Neural progenitor cell (in vitro differentiated cells): ENCODE data around the gene UQCRC2. TPM values are rescaled to one million over a fixed set of nuclear protein-coding genes. Genes with fewer than 3 reads are reported as not detected.

ENCODE experiments used
- DNase-seq: peaks from one replicate; pipeline ENCODE4 v3.0.0-alpha.2; 2016; ENCODE audit warnings: low spot score
- H2AFZ ChIP-seq: fragments of 200-600 bp; sonication (generic); replicated peaks from 2 replicates; pipeline ENCODE4 v1.6.1; 2016; ENCODE audit warnings: antibody characterized with exemption
- H3F3A ChIP-seq: fragments of 200-600 bp; sonication (generic); 2 replicates; pipeline ENCODE4 v1.6.1; 2016; ENCODE audit warnings: antibody characterized with exemption, low read depth
- H3K27ac ChIP-seq: fragments of 200-600 bp; sonication (generic); 2 replicates; pipeline ENCODE4 v1.5.1; 2016; ENCODE audit warnings: mild to moderate bottlenecking
- H3K27me3 ChIP-seq: fragments of 200-600 bp; sonication (generic); 2 replicates; pipeline ENCODE4 v1.6.1; 2016; ENCODE audit warnings: mild to moderate bottlenecking, moderate library complexity
- H3K36me3 ChIP-seq: fragments of 200-600 bp; sonication (generic); 2 replicates; pipeline ENCODE4 v1.5.1; 2016
- H3K4me1 ChIP-seq: fragments of 200-600 bp; sonication (generic); 2 replicates; pipeline ENCODE4 v1.6.1; 2016; ENCODE audit warnings: mixed run types
- H3K4me2 ChIP-seq: fragments of 200-600 bp; sonication (generic); 2 replicates; pipeline ENCODE4 v1.6.1; 2016
- H3K4me3 ChIP-seq: fragments of 200-600 bp; sonication (generic); 2 replicates; pipeline ENCODE4 v1.5.1; 2016
- H3K79me2 ChIP-seq: fragments of 200-600 bp; sonication (generic); 2 replicates; pipeline ENCODE4 v1.6.1; 2016; ENCODE audit warnings: low read depth
- H3K9ac ChIP-seq: fragments of 200-600 bp; sonication (generic); 2 replicates; pipeline ENCODE4 v1.6.1; 2016
- H3K9me3 ChIP-seq: fragments of 200-600 bp; sonication (generic); 2 replicates; pipeline ENCODE4 v1.5.1; 2016; ENCODE audit warnings: low read depth
- H4K20me1 ChIP-seq: fragments of 200-600 bp; sonication (generic); 2 replicates; pipeline ENCODE4 v1.6.1; 2016; ENCODE audit warnings: low read depth
- H3K27ac Mint-ChIP-seq: 3 replicates; pipeline ENCODE4 v1.8.0; 2021; ENCODE audit warnings: mixed read lengths
- H3K27me3 Mint-ChIP-seq: 2 replicates; pipeline ENCODE4 v1.8.0; 2022; ENCODE audit warnings: low read depth, mild to moderate bottlenecking, inconsistent platforms, moderate library complexity, mixed read lengths; ENCODE audit not compliant: insufficient read depth
- H3K36me3 Mint-ChIP-seq: 3 replicates; pipeline ENCODE4 v1.8.0; 2021; ENCODE audit warnings: mixed read lengths
- H3K4me1 Mint-ChIP-seq: 3 replicates; pipeline ENCODE4 v1.8.0; 2021; ENCODE audit warnings: mixed read lengths
- H3K4me3 Mint-ChIP-seq: 3 replicates; pipeline ENCODE4 v1.8.0; 2021; ENCODE audit warnings: mild to moderate bottlenecking, moderate library complexity, mixed read lengths
- H3K9me3 Mint-ChIP-seq: 3 replicates; pipeline ENCODE4 v1.8.0; 2020; ENCODE audit warnings: mixed read lengths
- EZH2 ChIP-seq: fragments of 200-600 bp; sonication (generic); IDR thresholded peaks from 2 replicates; pipeline ENCODE4 v1.6.1; 2017; ENCODE audit warnings: antibody characterized with exemption, mild to moderate bottlenecking, moderate library complexity
- EZH2phosphoT487 ChIP-seq: fragments of 200-600 bp; sonication (generic); IDR thresholded peaks from 2 replicates; pipeline ENCODE4 v1.6.1; 2017; ENCODE audit warnings: antibody characterized with exemption
- total RNA-seq: library from RNA; depleted of rRNA; stranded (reverse); fragments of >200 nt; gene quantifications from 2 replicates; pipeline ENCODE4 v1.2.3, GENCODE V29; 2015; ENCODE audit warnings: low replicate concordance
- TF ChIP-seq, protein P1 (sequence below): fragments of 200-600 bp; sonication (generic); IDR thresholded peaks from 2 replicates; pipeline ENCODE4 v1.5.1; 2017; ENCODE audit warnings: antibody characterized with exemption, mild to moderate bottlenecking

Gene UQCRC2
- total RNA-seq, 1 donor from 2014 or later, result 206 TPM

GRCh38 chr16:21989751-21990150 lies 36.6 kb downstream of the UQCRC2 start:
- Histone ChIP-seq H3K27ac (no peak overlapping the region), H2AFZ (no peak overlapping the region), H3K4me3 (no peak overlapping the region), H3K36me3 (no peaks in the 10 kb centered on the region), H3K9me3 (no peaks in the 10 kb centered on the region), H3K79me2 (no peaks in the 10 kb centered on the region), H3K27me3 (no peaks in the 10 kb centered on the region), H4K20me1 (no peaks in the 10 kb centered on the region), H3K4me2 (no peak overlapping the region), H3F3A (no peaks in the 10 kb centered on the region), H3K9ac (no peak overlapping the region), H3K4me1 (peaks cover 6% of the 10 kb centered on the region)
- H3K36me3 Mint-ChIP-seq, result no peaks in the 10 kb centered on the region
- H3K27ac Mint-ChIP-seq, result no peak overlapping the region
- no peak overlapping the region for H3K4me3 Mint-ChIP-seq
- H3K4me1 Mint-ChIP-seq, result no peaks in the 10 kb centered on the region
- H3K9me3 Mint-ChIP-seq, result no peaks in the 10 kb centered on the region
- DNase-seq, result no peak
- TF ChIP-seq EZH2phosphoT487 (no peak), EZH2 (no peak)
- TF ChIP-seq, protein P1, sequence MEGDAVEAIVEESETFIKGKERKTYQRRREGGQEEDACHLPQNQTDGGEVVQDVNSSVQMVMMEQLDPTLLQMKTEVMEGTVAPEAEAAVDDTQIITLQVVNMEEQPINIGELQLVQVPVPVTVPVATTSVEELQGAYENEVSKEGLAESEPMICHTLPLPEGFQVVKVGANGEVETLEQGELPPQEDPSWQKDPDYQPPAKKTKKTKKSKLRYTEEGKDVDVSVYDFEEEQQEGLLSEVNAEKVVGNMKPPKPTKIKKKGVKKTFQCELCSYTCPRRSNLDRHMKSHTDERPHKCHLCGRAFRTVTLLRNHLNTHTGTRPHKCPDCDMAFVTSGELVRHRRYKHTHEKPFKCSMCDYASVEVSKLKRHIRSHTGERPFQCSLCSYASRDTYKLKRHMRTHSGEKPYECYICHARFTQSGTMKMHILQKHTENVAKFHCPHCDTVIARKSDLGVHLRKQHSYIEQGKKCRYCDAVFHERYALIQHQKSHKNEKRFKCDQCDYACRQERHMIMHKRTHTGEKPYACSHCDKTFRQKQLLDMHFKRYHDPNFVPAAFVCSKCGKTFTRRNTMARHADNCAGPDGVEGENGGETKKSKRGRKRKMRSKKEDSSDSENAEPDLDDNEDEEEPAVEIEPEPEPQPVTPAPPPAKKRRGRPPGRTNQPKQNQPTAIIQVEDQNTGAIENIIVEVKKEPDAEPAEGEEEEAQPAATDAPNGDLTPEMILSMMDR, result no peak
- peaks cover 3% of the 10 kb centered on the region for H3K27me3 Mint-ChIP-seq

DNA sequence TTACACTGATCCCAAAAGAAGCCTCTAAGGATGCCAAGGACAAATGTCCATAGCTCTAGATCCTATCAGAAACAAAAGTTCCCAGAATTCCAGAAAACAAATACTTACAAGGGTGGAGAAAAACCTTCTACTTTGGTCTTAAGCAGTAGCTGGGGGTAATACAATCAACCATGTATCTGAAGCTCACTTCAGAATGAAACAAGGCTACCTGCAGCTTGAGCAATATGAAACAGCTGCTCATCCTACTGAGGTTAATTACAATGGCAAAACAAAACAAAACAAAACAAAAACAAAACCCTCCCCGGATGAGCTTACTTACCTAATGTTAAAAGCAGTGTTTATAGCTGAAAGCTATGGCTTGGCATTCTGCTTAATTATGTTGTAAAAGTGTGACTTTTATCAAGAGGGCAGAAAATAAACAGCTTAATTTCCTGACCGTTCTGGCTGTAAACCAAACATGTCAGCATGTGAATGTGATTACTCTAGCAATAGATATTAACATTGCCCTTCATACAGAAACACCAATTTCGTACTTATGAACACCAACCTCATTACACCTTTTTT lies 37.3 kb downstream of the UQCRC2 start:
- TF ChIP-seq, protein P1, result no peak
- no peak for TF ChIP-seq EZH2phosphoT487
- H3K4me1 ChIP-seq, result peaks cover 6% of the 10 kb centered on the region
- H3K9me3 ChIP-seq, result no peaks in the 10 kb centered on the region
- peaks cover 3% of the 10 kb centered on the region for H3K27me3 Mint-ChIP-seq
- no peaks in the 10 kb centered on the region for H3K36me3 Mint-ChIP-seq
- H3F3A ChIP-seq, result no peaks in the 10 kb centered on the region
- no peaks in the 10 kb centered on the region for H3K27me3 ChIP-seq
- no peak overlapping the region for H3K4me2 ChIP-seq
- no peak overlapping the region for H3K4me3 ChIP-seq
- no peak overlapping the region for H3K27ac Mint-ChIP-seq
- no peaks in the 10 kb centered on the region for H3K9me3 Mint-ChIP-seq
- H3K4me3 Mint-ChIP-seq, result no peak overlapping the region
- H4K20me1 ChIP-seq, result no peaks in the 10 kb centered on the region
- no peak overlapping the region for H3K27ac ChIP-seq
- no peak for DNase-seq
- no peak overlapping the region for H2AFZ ChIP-seq
- no peaks in the 10 kb centered on the region for H3K79me2 ChIP-seq
- no peak overlapping the region for H3K9ac ChIP-seq
- H3K4me1 Mint-ChIP-seq, result no peaks in the 10 kb centered on the region
- H3K36me3 ChIP-seq, result no peaks in the 10 kb centered on the region

GRCh38 chr16:21991621-21992020 lies 38.5 kb downstream of the UQCRC2 start:
- H3K9ac ChIP-seq, result no peak overlapping the region
- no peaks in the 10 kb centered on the region for H3K9me3 Mint-ChIP-seq
- no peak overlapping the region for H2AFZ ChIP-seq
- peaks cover 3% of the 10 kb centered on the region for H3K27me3 Mint-ChIP-seq
- H3K79me2 ChIP-seq, result no peaks in the 10 kb centered on the region
- no peak overlapping the region for H3K4me3 Mint-ChIP-seq
- H3K4me1 ChIP-seq, result peaks cover 6% of the 10 kb centered on the region
- no peaks in the 10 kb centered on the region for H4K20me1 ChIP-seq
- no peaks in the 10 kb centered on the region for H3K36me3 Mint-ChIP-seq
- H3K27ac ChIP-seq, result no peak overlapping the region
- no peaks in the 10 kb centered on the region for H3K4me1 Mint-ChIP-seq
- no peak overlapping the region for H3K27ac Mint-ChIP-seq
- H3K4me3 ChIP-seq, result no peak overlapping the region
- no peaks in the 10 kb centered on the region for H3K27me3 ChIP-seq
- H3K9me3 ChIP-seq, result no peaks in the 10 kb centered on the region
- DNase-seq, result no peak
- TF ChIP-seq, protein P1, result no peak
- TF ChIP-seq EZH2phosphoT487 (no peak), EZH2 (no peak)
- no peak overlapping the region for H3K4me2 ChIP-seq
- H3K36me3 ChIP-seq, result no peaks in the 10 kb centered on the region
- no peaks in the 10 kb centered on the region for H3F3A ChIP-seq
